ENCODE data around the gene CADPS2.

Gene CADPS2

DNA sequence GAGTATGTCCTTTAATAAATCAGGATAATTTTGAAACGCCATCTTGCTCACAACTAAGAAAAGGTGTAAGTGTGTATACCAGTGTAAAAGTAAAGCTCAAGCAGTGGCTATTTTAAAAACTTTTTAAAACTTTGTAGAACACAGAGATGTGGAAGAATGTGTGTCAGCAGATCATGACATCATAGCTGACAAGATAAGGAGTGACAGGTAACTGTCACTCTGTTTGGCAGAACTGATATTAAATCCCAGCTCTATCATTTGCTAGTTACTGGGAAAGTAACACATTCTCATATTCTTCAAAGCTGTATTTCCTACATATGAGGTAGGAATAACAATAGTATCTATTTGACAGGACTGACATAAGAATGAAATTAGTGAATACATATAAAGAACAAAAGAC lies 119.7 kb downstream of the CADPS2 start:
- no peak for DNase-seq

DNA sequence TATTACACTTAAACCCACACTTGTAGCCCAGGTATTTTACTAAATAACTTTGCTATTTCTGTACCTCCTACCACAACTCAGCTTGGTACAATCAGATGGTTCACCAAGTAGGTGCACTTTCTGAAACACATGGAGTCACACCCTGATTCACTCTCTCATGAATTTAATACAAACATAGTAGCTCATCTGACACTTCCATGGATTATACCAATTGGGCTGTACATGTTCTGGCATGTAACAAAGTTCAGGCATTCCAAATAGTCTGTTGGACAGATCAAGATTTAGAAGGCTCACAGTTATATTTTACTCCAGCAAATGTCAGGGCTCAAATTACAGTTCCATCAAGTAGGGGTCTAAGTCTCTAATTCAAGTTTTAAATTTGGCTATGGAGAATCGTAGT lies 121.4 kb downstream of the CADPS2 start:
- no peak for DNase-seq

- no peak for DNase-seq
These were observed 122.2 kb downstream of the CADPS2 start for GRCh38 chr7:122764020-122764419.

GRCh38 chr7:122762071-122762470 lies 124.2 kb downstream of the CADPS2 start:
- DNase-seq, result no peak

GRCh38 chr7:122758501-122758900 lies 127.8 kb downstream of the CADPS2 start:
- DNase-seq, result no peak

DNA sequence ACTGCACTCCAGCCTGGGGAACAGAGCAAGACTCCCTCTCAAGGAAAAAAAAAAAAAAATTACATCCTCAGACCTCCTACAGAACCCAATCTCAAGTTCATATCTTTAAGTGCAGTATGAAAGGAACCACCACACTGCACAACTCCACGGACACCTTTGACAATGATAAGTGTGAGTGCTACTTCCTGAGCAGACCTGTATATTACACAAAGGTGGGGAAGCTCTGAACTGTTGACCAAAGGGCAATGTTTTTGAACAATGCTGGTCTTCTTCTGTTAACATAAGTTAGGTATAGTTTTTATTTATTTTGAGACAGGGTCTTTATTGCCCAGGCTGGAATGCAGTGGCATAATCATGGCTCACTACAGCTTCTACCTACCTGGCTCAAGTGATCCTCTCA lies 129.4 kb downstream of the CADPS2 start:
- no peak for DNase-seq

DNA sequence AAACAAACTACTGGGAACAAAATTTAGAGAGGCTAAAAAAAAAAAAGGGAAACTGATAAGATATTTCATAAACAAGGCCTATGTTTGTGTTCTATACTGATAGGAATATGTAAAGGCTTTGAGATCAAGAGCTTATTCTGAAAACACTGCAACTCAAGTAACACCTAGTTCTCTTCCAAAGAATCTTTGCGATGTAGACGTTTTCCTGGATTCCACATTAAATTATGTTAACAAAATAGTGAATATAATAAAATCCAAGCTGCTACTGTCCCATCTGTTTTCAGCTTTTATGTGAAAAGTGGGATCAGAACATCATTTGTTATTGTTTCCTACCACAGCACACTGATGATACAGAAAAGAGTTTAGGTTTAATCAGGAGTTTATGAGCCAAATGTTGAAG lies 130.6 kb downstream of the CADPS2 start:
- no peak for DNase-seq

- no peak for DNase-seq
These were observed 133.7 kb downstream of the CADPS2 start for GRCh38 chr7:122752583-122752982.

DNA sequence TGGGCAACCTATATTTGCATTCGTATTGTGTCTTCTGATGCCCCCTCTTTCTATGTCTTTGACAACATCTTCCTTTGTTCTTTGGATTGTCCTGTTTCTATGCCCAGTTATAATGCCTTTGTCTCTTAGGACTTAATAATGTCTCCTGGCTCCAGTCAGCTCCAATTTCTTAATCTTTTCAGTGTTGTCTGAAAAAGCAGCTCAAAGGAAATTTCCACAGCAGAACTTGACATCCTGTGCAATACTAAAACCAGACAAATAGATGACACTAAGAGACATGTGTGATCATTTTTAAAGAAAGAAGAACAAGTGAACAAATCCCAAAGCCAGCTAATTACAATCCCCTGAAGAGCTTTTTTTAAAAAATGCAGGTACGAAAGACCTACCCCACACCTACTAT lies 135.9 kb downstream of the CADPS2 start:
- DNase-seq, result no peak

- DNase-seq, result no peak
These were observed 138.1 kb downstream of the CADPS2 start for GRCh38 chr7:122748195-122748594.

- DNase-seq, result no peak
These were observed 139.3 kb downstream of the CADPS2 start for GRCh38 chr7:122746948-122747347.

- no peak for DNase-seq
These were observed 143.0 kb downstream of the CADPS2 start for GRCh38 chr7:122743211-122743610.

DNA sequence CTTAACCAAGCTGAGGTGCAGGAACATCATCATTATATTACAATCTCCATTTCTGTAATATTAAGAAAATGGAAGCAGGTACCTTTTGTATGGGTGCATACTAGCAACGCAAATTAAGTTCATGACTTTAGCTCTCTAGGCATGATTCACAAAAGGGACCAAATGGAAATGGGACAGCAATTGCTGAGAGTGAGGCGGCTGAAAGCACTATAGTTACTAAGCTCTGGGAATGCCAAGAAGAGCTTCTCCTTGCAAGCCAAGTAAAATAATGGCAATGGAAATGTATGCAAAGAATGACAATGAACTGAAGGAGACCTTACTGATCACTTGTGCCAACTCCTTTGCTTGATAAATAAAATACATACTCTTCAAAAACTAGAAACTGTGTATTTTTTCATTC lies 147.3 kb downstream of the CADPS2 start:
- DNase-seq, result no peak

DNA sequence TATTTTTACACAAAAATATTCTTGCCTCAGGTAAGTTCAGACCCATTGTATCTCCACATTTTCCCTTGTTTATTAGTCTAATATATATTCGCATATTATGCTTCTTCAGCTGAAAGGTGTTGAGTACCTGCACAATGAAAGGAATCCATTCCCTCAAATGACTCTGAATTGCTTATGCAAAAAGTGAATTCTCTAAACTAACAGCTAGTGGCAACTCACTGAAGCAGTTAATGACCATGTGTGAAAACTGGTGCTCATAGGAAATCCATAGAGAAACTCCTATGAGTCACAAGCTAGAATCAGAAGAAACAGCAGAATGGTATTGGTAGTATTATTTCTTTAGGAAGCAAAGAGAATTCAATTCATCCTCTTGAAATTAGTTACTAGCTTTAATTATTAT lies 150.1 kb downstream of the CADPS2 start:
- DNase-seq, result no peak

- DNase-seq, result no peak
These were observed 158.5 kb downstream of the CADPS2 start for GRCh38 chr7:122727759-122728158.

DNA sequence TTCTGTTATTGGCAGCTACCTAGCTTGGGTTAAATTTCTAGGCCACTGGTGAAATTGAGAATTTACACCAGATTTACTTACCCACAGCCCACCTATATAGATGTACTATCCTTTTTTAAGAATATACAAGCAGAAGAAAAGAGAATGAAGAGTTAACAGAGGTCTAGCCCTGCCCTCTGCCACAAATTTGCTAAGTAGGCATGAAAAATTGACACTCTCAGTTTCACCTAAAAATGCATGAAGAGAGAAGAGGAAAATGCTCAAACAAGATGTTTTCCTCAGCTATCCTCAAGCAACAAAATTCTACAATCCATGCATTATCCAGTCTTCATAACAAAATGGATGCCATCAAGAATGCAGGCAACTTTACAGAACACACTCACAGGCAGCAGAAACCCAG lies 158.9 kb downstream of the CADPS2 start:
- DNase-seq, result no peak

- DNase-seq, result no peak
These were observed 159.4 kb downstream of the CADPS2 start for GRCh38 chr7:122726881-122727280.

- no peak for DNase-seq
These were observed 161.9 kb downstream of the CADPS2 start for GRCh38 chr7:122724366-122724765.

- no peak for DNase-seq
These were observed 167.2 kb downstream of the CADPS2 start for GRCh38 chr7:122719010-122719578.

GRCh38 chr7:122717356-122718089 lies 168.7 kb downstream of the CADPS2 start:
- no peak for DNase-seq

- DNase-seq, result no peak
These were observed 171.1 kb downstream of the CADPS2 start for GRCh38 chr7:122715183-122715582.

DNA sequence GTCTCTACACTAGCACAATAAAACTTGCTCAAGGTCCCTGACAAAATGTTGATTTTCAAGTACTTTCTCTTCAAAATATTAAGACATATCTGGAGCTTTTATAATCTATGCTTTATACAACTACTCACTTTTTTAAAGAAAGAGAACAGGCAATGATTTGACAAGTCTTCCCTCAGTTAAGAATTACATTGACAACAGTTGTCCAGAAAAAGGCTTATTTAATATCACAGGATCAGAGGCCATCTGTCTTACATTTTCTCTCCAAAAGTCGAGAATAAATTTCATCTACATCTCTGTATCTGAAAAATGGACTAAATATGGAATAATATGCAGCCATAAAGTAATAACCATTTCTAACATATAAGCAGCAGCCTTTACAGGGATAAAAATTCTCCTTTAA lies 175.3 kb downstream of the CADPS2 start:
- DNase-seq, result no peak

DNA sequence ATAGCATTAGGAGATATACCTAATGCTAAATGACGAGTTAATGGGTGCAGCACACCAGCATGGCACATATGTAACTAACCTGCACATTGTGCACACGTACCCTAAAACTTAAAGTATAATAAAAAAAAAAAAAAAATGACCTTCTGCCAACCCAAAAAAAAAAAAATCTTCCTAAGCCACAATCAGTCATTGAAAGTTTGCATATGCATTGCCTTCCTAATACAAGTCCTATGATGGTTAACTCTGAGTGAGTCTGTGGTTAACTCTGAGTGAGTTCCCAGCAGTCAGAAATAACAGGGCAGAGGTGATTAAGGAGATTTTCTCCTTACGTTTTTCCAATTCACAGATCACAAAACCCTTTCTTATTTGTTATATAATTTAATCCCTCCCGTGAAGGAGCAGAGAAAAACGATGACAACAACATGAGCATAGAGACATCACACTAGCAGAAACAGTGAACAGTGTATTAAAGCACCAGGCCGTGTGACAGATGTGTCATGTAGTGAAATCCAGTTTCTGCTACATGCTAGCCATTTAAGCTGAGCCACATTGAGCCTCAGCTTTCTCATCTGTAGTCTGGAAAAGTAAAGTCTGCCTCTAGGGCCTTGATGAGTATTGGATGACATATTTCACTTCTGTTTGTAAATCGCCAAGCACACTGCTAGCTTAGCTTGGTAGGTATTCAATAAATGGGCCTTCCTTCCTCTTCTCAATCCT lies 176.2 kb downstream of the CADPS2 start:
- no peak for DNase-seq

DNA sequence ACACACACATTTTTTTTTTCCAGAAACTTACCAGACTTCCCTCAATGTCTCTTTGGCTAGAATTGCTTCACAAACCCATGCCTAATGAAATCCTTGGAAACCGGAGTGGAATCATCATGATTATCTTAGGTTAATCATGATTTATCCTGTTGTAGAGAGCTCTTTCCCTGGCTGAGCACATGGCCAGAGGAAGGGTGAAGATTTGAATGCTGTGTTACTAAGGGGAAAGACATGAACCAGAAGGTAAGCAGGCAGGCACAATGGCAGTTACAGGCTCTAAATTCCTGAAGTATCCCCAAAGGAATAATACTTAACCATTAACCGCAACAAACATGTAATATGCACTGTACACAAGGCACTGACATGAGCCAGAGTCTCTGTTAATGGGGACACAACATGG lies 179.4 kb downstream of the CADPS2 start:
- DNase-seq, result no peak
